Stimulated activated CD4-positive, alpha-beta T cell treated with anti-CD3 and anti-CD28 coated beads, Interleukin-1b, Interleukin-23, amount 100 ng/mL, for 48 hours (primary cell): ENCODE results near the gene RETREG1.

Experiments used
- DNase-seq: peaks from one replicate; pipeline ENCODE4 v3.0.0-alpha.2; 2020

The RETREG1 gene

GRCh38 chr5:16521521-16522483 lies 95.0 kb downstream of the RETREG1 start:
- no peak for DNase-seq

- no peak for DNase-seq
Observed at GRCh38 chr5:16520841-16521240, 96.0 kb downstream of the RETREG1 start.

GRCh38 chr5:16519435-16519834 lies 97.4 kb downstream of the RETREG1 start:
- no peak for DNase-seq

- no peak for DNase-seq
Observed at GRCh38 chr5:16518606-16519005, 98.2 kb downstream of the RETREG1 start.

- DNase-seq, result no peak
Observed at GRCh38 chr5:16515532-16515931, 101.3 kb downstream of the RETREG1 start.

GRCh38 chr5:16510098-16510497 lies 106.7 kb downstream of the RETREG1 start:
- no peak for DNase-seq

- DNase-seq, result no peak
Observed at GRCh38 chr5:16508730-16509531, 107.9 kb downstream of the RETREG1 start.

GRCh38 chr5:16507716-16508115 lies 109.1 kb downstream of the RETREG1 start:
- no peak for DNase-seq

GRCh38 chr5:16505904-16506303 lies 110.9 kb downstream of the RETREG1 start:
- DNase-seq, result no peak

GRCh38 chr5:16505140-16505891 lies 111.5 kb downstream of the RETREG1 start:
- no peak for DNase-seq

GRCh38 chr5:16504571-16504970 lies 112.2 kb downstream of the RETREG1 start:
- DNase-seq, result no peak

GRCh38 chr5:16502866-16503265 lies 113.9 kb downstream of the RETREG1 start:
- DNase-seq, result no peak

GRCh38 chr5:16500024-16500423 lies 116.8 kb downstream of the RETREG1 start:
- DNase-seq, result no peak

GRCh38 chr5:16497546-16497945 lies 119.3 kb downstream of the RETREG1 start:
- DNase-seq, result no peak

GRCh38 chr5:16493261-16493660 lies 123.5 kb downstream of the RETREG1 start:
- DNase-seq, result no peak

GRCh38 chr5:16492398-16493140 lies 124.2 kb downstream of the RETREG1 start:
- DNase-seq, result no peak

GRCh38 chr5:16490911-16491310 lies 125.9 kb downstream of the RETREG1 start:
- DNase-seq, result no peak

GRCh38 chr5:16489322-16489791 lies 127.4 kb downstream of the RETREG1 start:
- DNase-seq, result no peak

- no peak for DNase-seq
Observed at GRCh38 chr5:16487456-16487855, 129.3 kb downstream of the RETREG1 start.

- DNase-seq, result no peak
Observed at GRCh38 chr5:16486711-16487111, 130.1 kb downstream of the RETREG1 start.

GRCh38 chr5:16485656-16486055 lies 131.1 kb downstream of the RETREG1 start:
- no peak for DNase-seq

GRCh38 chr5:16484081-16484480 lies 132.7 kb downstream of the RETREG1 start:
- DNase-seq, result no peak
